ENCODE data around the gene OVCH2.
"Not testable (repeated sequence)": the region's sequence is repeated elsewhere in the genome, so short reads cannot be mapped to it uniquely, and the experiment has no call there.

OVCH2 gene, protein sequence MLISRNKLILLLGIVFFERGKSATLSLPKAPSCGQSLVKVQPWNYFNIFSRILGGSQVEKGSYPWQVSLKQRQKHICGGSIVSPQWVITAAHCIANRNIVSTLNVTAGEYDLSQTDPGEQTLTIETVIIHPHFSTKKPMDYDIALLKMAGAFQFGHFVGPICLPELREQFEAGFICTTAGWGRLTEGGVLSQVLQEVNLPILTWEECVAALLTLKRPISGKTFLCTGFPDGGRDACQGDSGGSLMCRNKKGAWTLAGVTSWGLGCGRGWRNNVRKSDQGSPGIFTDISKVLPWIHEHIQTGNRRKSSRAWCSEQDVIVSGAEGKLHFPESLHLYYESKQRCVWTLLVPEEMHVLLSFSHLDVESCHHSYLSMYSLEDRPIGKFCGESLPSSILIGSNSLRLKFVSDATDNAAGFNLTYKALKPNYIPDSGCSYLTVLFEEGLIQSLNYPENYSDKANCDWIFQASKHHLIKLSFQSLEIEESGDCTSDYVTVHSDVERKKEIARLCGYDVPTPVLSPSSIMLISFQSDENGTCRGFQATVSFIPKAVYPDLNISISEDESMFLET

DNA sequence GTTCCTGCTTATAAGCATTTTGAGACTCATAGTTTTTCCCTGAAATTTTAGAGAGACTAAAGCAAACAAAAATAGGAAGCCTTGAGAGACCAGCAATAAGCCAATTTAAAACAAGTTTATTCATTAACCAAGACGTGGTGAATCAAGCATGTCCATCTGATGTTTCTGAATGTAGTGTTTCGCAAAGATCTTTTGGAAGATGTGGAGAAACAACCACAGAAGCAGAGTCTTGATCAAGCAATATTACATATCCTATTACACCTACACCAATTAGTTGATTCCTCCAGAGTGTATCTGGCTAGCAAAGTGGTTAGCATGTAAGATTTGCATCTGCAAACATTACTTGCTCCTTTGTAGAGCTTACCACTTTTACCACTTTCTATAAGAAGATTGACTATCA is at the start of gene OVCH2:
TSS of gene OVCH2 (minus strand) at position 101 of the 400 bp plus-strand sequence. CDS start at position 18, 83 bp downstream.
- no peak for DNase-seq

DNA sequence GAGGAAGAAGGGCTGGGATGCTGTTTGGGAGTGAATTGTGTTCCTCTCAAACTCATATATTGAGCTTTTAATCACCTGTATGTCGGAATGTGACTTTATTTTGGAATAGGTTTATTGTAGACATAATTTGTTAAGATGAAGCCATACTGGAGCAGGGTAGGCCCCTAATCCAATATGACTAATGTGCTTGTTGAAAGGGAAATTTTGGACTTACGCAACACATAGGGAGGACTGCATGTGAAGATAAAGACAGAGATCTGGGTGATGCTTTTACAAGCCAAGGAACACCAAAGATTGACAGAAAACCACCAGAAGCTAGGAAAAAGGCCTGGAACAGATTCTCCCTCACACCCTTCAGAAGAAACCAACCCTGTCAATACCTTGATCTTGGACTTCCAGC is 43.2 kb upstream of the OVCH2 start:
- DNase-seq, result no peak

DNA sequence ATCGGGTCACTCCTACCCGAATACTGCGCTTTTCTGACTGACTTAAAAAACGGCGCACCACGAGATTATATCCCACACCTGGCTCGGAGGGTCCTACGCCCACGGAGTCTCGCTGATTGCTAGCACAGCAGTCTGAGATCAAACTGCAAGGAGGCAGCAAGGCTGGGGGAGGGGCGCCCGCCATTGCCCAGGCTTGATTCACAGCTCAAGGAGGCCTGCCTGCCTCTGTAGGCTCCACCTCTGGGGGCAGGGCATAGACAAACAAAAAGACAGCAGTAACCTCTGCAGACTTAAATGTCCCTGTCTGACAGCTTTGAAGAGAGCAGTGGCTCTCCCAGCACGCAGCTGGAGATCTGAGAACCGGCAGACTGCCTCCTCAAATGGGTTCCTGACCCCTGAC is 28.5 kb upstream of the OVCH2 start:
- DNase-seq, result not testable (repeated sequence)

DNA sequence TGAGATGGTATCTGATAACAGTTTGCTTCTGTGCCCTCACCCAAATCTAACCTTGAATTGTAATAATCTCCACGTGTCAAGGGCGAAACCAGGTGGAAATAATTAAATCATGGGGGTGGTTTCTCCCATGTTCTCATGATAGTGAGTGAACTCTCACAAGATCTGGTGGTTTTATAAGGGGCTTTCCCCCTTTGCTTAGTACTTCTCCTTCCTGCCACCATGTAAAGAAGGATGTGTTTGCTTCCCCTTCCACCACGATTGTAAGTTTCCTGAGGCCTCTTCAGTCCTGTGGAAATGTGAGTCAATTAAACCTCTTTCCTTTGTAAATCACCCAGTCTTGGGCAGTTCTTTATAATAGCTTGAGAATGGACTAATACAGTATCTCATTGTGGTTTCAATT is 8.5 kb upstream of the OVCH2 start:
- no peak for DNase-seq

DNA sequence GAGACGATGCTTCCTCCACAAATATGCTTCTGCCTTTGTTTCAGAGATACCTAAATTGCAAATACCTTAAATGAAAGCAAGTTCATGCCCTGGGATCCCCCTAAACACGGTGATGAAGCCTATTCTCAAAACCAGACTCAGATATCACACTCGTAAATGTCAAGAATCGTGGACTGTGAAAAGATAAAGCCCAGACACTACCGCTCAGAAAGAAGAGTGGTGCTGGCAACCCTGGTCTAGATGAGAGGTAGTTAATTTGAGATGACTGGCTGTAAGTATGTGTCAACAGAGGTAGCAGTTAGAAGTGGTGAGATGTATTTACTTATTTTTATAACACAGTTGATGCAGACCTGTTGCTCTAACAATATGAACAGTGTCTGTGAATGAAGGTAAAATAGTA is 2.5 kb downstream of the OVCH2 start:
- no peak for DNase-seq

DNA sequence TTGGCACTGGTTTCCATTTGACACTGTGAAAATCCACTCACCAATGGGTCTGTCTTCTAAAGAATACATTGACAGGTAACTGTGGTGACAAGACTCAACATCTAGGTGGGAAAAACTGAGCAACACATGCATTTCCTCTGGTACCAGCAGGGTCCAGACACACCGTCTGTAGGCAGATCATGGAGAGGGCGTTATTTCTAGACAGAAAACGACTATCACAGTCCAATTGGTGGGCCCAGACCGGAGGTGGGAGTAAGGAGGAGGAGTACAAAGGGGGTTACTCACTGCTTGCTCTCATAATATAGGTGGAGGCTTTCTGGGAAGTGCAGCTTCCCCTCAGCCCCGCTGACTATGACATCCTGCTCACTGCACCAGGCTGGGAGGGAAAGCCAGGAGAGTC is 9.9 kb downstream of the OVCH2 start:
- no peak for DNase-seq

DNA sequence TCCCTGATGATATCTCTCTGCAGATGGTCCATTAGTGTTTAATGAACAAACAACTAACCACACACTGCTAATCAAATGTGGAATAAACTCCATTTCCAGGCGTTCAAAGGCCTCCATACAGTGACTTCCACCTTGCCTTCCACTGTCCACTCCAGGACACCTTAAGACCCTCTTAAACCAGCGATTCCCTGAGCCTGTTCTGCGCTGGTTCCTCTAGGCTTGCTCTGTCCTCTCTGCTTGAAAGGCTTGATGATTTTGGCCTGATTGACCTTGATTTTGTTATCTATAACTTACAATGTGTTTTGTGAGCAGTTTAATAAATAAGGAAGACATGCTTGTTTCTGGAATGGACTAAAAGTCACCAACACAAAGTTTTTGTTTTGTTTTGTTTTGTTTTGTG is 12.0 kb downstream of the OVCH2 start:
- no peak for DNase-seq

DNA sequence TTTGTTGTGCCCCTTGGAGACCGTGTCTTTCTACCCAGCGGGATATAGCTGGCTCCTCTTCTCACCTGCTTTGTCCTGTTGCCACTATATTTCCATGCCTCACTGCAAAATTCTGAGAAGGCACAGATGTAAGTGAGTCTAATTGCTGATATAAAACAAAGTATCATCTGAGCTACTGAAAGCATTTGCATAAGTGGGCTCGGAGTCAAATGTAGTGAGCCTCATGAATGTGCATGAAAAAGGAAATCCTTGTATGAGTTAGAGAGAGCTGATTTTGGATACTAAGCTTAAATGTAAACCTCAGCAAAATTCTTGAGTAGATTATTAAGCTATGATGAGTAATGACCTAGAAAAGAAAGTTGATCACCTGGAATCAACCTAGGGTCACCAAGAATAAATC is 13.9 kb downstream of the OVCH2 start:
- DNase-seq, result no peak

DNA sequence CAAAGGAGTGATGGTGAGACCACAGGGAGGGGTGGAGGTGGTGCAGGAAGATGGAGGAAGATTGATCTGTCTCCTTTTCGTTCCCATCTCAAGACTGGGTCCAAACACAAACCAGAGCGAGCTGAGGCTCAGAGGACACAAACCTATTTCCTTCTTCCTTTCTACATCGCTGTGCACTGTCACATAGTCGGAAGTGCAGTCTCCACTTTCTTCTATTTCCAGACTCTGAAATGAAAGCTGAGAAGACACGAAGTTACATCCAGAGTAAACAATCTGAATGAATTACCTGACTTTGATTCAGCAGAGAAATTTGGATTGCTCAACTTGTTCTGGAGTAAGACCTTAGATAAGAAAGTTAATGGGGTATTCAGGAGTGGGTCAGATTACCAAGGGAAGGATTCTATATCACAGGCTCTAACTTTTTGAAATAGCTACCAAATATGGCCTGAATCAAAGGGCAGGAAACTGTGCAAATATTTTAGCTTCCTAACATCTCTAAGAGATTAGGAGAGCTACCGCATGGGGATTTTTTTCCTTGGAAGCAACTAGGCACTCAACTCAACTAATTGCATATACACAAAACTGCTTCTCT is 14.4 kb downstream of the OVCH2 start:
- no peak for DNase-seq

DNA sequence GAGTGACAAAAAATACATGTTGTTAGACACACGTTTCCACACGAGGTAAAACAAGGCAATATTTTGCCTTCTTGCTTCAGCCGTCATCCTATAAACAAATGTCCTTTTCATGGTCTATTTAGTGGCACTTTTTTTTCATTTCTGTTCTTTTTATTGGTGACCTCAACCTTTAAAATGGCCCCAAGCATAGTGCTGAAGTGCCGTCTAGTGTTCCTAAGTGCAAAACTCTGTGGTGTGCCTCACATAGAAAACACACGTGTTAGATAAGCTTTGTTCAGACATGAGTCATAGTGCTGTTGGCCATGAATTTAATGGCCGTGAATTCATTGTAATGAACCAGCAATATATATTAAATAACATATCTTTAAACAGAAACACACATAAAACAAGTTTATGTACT is 15.6 kb downstream of the OVCH2 start:
- no peak for DNase-seq

DNA sequence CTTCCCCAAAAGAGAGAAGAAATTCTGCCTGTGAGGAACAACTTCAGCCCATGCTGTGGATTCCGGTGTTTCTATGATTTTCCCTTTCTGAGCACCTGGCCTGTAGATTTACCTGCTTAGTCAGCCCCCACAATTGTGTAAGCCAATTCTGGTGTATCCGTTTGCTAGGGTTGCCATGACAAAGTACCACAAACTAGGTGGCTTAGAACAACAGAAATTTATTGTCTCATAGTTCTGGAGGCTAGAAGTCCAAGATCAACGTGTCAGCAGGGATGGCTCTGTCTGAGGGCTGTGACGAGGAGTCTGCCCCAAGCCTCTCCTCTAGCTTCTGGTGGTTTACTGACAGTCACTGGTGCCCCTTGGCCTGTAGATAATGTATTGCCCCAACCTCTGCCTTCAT is 17.0 kb downstream of the OVCH2 start:
- no peak for DNase-seq

DNA sequence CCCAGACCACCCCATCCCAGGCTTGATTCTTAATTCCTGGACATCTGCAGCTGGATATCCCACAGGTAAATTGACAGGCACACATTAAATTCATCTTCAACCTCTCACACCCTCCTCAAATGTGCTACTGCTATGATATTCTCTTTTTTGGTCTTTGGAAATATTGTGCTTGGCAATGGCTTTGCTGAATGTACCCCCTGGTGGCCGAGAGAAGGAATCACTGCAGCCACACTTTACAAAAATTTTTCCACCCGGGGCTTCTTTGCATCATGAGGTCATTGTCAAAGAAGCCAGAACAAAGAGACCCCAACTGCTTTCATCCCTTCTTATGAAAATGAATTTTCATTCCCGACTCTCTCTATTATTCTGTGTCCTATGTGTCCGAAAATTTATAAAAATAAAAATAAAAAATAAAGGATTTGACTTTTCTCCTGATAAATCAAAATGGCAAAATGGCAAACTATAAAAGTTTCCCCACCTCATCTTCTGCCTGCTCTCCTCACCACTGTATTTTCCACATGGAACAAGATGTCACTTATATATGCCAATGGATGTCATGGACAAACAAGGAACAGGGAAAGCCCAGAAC is 17.9 kb downstream of the OVCH2 start:
- peak; percentile 6 for DNase-seq

DNA sequence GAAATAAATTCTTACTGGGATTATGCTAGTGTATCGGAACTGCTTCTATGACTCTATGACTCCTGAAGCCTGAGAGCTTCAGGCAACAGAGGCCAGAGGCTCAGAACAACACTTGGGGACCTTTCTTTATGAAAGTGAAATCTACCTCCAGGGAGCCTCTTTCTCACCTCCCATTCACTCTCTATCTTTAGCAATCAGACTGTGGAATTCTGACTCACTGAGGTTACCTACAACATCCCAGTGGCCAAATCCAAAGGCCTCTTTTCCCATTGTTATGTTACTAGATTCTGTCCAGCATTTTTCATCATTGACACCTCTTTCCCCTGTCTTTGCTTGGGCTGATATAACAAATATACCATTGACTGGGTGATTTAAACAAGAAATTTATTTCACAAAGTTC is 18.9 kb downstream of the OVCH2 start:
- no peak for DNase-seq

DNA sequence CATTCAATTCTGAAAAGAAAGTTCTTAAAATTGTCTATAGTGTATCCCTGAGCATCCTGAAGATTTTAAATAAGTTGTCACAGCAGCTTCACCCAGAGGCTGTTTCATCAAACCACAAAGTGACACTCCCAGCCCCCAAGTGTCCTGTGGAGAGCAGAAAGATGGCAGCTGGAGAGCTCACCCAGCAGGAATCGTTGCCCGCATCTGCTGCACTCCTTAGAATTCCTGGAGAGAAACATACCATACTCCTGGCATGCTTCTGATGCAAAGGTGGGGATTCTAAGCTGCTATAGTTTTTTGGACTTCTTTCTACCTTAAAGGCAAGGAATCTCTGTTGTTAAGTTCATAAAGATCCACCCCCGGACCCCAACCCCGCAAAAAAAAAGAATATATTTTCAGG is 19.5 kb downstream of the OVCH2 start:
- no peak for DNase-seq

DNA sequence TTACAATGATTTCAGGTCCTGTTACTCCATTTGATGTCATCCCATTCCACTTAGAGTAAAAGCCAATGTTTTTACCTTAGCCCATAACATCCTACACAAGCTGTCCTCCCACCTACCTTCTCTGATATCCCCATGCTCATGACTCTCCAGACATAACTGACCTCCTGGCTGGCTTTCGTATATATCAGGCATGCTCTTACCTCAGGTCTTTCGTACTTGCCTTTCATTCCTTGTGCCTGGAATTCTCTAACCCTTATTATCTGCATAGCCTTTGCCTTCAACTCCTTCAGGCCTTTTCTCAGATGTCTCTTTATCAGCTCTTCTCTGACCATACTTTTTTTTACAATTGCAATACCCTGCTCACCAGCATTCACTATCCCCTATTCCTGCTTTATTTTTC is 22.7 kb downstream of the OVCH2 start:
- DNase-seq, result no peak

DNA sequence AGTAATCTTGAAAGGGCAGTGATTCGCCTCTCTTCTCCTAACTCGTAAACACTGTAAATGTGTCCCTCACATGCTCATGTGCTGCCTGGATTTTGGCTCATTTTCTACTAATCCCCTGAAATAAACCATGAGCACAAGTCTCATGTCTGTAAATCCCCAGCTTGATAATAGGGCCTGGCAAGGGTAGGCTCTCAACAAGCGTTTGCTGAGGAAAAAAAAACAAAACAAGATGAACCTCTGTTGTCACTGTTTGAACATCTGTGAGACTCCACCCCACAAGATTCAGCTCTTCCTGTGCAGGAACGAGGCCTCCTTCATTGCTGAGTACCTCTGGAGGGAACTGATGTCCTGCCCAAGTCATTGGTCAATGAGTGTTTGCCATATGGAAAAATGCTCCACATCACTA is 28.5 kb downstream of the OVCH2 start:
- DNase-seq, result no peak

DNA sequence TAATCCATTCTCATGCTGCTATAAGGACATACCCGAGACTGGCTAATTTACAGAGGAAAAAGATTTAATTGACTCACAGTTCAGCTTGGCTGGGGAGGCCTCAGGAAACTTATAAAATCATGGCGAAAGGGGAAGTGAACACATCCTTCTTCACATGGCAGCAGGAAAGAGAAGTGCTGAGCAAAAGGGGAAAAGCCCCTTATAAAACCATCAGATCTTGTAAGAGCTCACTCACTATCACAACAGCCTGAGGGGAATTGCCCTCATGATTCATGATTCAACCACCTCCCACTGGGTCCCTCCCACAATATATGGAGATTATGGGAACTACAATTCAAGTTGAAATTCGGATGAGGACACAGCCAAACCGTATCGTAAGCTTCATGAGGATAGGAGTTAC is 29.2 kb downstream of the OVCH2 start:
- no peak for DNase-seq

DNA sequence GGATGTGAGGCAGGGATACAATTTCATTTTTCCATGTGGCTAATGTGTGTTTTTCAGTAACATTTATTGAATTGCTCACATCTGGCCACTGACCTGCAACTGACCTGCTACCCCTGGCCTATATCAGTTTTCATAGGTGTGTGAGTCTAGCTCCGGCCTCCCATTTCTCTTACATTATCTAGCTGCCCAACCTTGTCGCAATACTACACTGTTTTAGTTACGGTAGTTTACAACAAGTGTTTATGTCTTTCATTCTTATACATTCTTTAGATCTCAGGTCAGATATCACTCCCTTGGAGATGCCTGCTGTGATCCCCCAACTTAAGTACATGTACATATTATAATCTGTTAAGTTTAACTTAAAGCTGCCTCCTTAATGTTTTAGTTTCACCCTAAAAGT is 30.6 kb downstream of the OVCH2 start:
- DNase-seq, result no peak

DNA sequence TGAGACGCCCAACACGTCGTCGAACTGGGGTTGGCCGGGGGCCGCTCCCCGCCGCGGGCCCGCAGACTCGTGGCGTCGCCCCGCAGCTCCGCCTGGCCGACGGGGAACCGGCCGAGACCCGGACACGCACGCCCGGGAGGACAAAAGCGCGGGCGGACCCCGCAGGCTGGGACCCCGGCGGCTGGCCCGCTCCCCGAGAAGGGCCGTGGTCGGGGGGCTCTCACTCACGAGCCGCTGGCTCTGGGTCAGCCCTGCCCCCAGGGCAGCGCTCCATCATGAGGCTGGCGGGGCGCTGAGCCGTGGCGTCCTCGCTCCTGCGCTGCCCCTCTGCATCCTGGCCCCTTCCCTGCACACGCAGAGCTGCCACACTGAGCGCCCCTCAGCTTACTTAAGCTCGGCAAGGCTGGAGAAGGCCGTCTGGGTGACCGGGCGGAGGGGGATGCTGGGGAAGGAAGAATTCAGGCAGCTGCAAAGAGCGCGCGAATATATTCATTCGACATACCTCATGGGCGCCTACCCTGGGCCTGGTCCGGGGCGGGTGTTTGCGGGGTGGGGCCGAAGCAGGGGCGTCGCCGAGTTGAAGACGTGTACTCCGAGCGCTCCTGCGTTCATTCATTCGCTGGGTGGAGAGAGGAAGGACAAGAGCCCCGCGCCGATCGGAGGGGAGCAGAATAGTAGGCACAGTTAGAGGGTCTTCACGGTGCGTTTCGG is 32.4 kb downstream of the OVCH2 start:
- no peak for DNase-seq

DNA sequence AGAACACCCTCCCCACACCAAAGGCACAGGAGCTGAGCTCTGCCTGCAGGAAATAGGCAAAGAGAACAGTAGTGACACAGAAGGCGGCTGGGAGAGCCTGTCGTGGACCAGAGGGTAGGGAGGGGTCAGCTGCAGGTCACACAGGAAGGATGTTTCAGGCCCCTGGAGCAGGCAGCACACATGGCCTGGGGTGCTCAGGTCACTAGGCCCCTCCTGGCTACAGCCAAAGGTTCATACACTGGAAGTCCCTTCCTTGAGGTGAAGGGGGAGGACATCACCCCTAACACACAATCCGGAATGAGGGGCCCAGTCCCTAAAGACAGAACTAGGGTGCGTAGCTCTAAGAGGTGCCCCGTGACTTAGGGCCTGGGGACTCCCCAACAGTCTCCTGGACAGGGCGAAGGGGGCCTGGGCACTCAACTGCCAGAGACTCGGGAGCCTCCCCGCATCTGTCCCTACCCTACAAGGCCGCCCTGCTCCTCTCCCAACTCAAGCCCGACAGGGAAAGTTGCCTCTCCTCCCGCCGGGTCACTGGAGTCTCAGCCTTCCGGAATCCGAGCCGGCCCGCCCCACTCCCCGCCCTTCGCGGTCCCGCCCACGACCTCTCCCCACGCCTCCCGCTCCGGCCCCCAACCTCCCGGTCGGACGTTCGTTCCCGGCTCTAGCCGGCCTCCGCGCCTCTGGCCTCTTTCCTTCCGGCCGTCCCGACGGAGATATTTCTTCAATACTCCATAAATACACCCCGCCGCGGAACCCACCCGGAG is 33.1 kb downstream of the OVCH2 start, which contains the start of gene CYB5R2:
TSS of gene CYB5R2 (minus strand) at position 541 of the 764 bp plus-strand sequence. CDS start 675 bp downstream, outside the sequence.
- no peak for DNase-seq

DNA sequence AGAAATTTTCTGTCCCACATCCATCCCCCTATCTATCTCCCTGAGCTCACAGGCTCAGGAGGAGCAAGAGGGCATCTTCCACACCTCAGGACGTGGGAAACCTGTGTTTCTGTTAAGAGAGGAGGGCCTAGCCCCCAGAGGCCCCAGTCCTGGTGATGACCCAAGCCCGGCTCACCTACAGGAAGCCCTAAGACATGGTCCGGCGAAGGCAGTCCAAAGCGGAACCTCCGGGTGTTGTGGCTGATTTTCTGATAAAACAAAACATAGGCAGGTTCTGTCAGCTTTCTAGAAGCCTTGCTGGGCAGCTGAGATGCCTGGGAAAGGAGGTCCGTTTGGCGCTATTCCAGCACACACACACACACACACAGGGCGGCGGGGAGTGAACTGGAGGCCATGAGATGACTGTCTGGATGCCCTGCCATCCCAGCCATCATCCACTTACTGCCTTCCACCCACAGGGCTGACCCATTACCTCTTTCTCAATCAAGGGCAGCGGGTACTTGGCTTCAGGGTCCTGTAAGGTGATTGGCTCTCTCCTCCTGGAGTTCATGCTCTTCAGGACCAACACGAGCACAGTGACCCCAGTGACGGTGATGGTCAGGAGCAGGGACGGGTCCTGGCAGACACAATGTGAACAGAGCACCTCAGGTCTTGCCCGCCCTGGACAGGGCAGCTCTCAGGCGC is 33.9 kb downstream of the OVCH2 start:
- DNase-seq, result no peak
